HEK293 (cell line): ENCODE results near the gene ITGB3.
"Not testable (repeated sequence)": the region's sequence is repeated elsewhere in the genome, so short reads cannot be mapped to it uniquely, and the experiment has no call there.

Experiments used
- CTCF ChIA-PET: fragments of 350-600 bp; formaldehyde crosslinking; extraction: SDS; loops from one replicate; lab custom pipeline; 2021; ENCODE audit warnings: antibody characterized with exemption; lab: Yijun Ruan, JAX
- POLR2A ChIA-PET: fragments of 300-600 bp; formaldehyde crosslinking; extraction: SDS; loops from one replicate; lab custom pipeline; 2020; ENCODE audit warnings: antibody characterized with exemption, inconsistent platforms; lab: Yijun Ruan, JAX
- H3K27ac ChIP-seq: fragments of 200-500 bp; sonication (Bioruptor generic); 2 replicates; pipeline ENCODE4 v1.5.1; 2014; ENCODE audit warnings: low read depth, low read length, control low read depth, inconsistent platforms; ENCODE audit errors: extremely low read depth
- H3K36me3 ChIP-seq, 2 experiments: fragments of 200-500 bp in 1 of 2; sonication (Bioruptor generic) in 1 of 2; 1 replicate in 1 of 2; 2 replicates in 1 of 2; pipeline ENCODE4 v1.5.1; 2014 to 2017; ENCODE audit warnings: inconsistent platforms in 2 of 2, low read length in 2 of 2; ENCODE audit not compliant: control insufficient read depth in 2 of 2, insufficient read depth in 1 of 2
- H3K4me1 ChIP-seq: fragments of 200-500 bp; sonication (Bioruptor generic); 2 replicates; pipeline ENCODE4 v1.5.1; 2014; ENCODE audit warnings: mild to moderate bottlenecking, low read length, inconsistent platforms; ENCODE audit not compliant: control insufficient read depth, insufficient read depth
- H3K4me3 ChIP-seq: 2 replicates; pipeline ENCODE4 v1.5.1; 2011; ENCODE audit warnings: low read depth, mild to moderate bottlenecking, control low read depth, low read length, moderate library complexity
- H3K9me3 ChIP-seq: fragments of 200-500 bp; sonication (Bioruptor generic); 2 replicates; pipeline ENCODE4 v1.5.1; 2014; ENCODE audit warnings: low read depth, low read length, inconsistent platforms; ENCODE audit not compliant: control insufficient read depth, insufficient read depth
- BCL11A ChIP-seq: fragments of 450-650 bp; formaldehyde crosslinking; IDR thresholded peaks from 2 replicates; pipeline ENCODE4 v1.5.1; 2016; ENCODE audit warnings: low read depth, missing biosample characterization, missing genetic modification characterization
- FEZF1 ChIP-seq: fragments of 450-650 bp; formaldehyde crosslinking; IDR thresholded peaks from 2 replicates; pipeline ENCODE4 v1.5.1; 2016; ENCODE audit warnings: missing biosample characterization, missing genetic modification characterization
- GLIS1 ChIP-seq: fragments of 450-650 bp; formaldehyde crosslinking; IDR thresholded peaks from 2 replicates; pipeline ENCODE4 v1.5.1; 2016; ENCODE audit warnings: missing biosample characterization, missing genetic modification characterization
- KLF9 ChIP-seq: fragments of 450-650 bp; formaldehyde crosslinking; IDR thresholded peaks from 2 replicates; pipeline ENCODE4 v1.5.1; 2016; ENCODE audit warnings: missing biosample characterization, missing genetic modification characterization, low read depth
- MZF1 ChIP-seq: fragments of 450-650 bp; formaldehyde crosslinking; IDR thresholded peaks from 2 replicates; pipeline ENCODE4 v1.5.1; 2017; ENCODE audit warnings: missing biosample characterization, missing genetic modification characterization, borderline replicate concordance
- PATZ1 ChIP-seq: fragments of 450-650 bp; formaldehyde crosslinking; IDR thresholded peaks from 2 replicates; pipeline ENCODE4 v1.5.1; 2016; ENCODE audit warnings: missing biosample characterization, missing genetic modification characterization
- ZIC2 ChIP-seq: fragments of 450-650 bp; formaldehyde crosslinking; IDR thresholded peaks from 2 replicates; pipeline ENCODE4 v1.5.1; 2016; ENCODE audit warnings: missing biosample characterization, missing genetic modification characterization
- ZNF202 ChIP-seq: fragments of 450-650 bp; formaldehyde crosslinking; IDR thresholded peaks from 2 replicates; pipeline ENCODE4 v1.5.1; 2016; ENCODE audit warnings: missing biosample characterization, missing genetic modification characterization, borderline replicate concordance
- ZNF514 ChIP-seq: fragments of 450-650 bp; formaldehyde crosslinking; IDR thresholded peaks from 2 replicates; pipeline ENCODE4 v1.5.1; 2016; ENCODE audit warnings: missing biosample characterization, missing genetic modification characterization
- ZNF560 ChIP-seq: fragments of 450-650 bp; formaldehyde crosslinking; IDR thresholded peaks from 2 replicates; pipeline ENCODE4 v1.5.1; 2017; ENCODE audit warnings: missing biosample characterization, missing genetic modification characterization, borderline replicate concordance
- ZNF585B ChIP-seq: fragments of 450-650 bp; formaldehyde crosslinking; IDR thresholded peaks from 2 replicates; pipeline ENCODE4 v1.5.1; 2016; ENCODE audit warnings: missing biosample characterization, missing genetic modification characterization
- ZNF629 ChIP-seq: fragments of 450-650 bp; formaldehyde crosslinking; IDR thresholded peaks from 2 replicates; pipeline ENCODE4 v1.5.1; 2017; ENCODE audit warnings: missing biosample characterization, missing genetic modification characterization
- ZSCAN4 ChIP-seq: fragments of 450-650 bp; formaldehyde crosslinking; IDR thresholded peaks from 2 replicates; pipeline ENCODE4 v1.5.1; 2017; ENCODE audit warnings: missing biosample characterization, missing genetic modification characterization
- TF ChIP-seq, protein P1 (sequence below): fragments of 450-650 bp; formaldehyde crosslinking; IDR thresholded peaks from 2 replicates; pipeline ENCODE4 v1.5.1; 2017; ENCODE audit warnings: missing biosample characterization, missing genetic modification characterization

The ITGB3 gene

DNA sequence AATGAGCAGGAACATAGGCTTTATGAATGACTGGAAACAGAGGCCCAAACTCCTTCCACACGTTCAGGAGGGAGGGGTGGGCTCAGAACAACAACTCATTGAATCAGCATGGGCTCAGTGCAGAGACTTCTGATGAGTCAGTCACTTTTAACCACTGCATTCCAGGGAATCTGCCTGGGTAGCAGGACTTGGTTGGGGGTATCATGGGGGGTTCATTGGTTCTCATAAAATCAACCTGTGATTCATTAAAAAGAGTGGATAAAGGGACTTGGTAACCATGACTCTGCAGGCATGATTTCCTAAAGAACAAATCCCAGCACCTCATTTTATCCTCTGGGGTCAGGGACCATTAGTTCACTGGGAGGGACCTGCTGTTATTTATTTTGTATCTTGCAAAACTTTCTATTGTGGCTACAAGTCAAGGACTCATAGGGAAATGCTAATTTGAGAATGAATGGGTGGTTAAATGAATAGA is 13.8 kb downstream of the ITGB3 start:
- ChIA-PET POLR2A (no interaction called here), CTCF (no interaction called here)
- TF ChIP-seq, protein P1, sequence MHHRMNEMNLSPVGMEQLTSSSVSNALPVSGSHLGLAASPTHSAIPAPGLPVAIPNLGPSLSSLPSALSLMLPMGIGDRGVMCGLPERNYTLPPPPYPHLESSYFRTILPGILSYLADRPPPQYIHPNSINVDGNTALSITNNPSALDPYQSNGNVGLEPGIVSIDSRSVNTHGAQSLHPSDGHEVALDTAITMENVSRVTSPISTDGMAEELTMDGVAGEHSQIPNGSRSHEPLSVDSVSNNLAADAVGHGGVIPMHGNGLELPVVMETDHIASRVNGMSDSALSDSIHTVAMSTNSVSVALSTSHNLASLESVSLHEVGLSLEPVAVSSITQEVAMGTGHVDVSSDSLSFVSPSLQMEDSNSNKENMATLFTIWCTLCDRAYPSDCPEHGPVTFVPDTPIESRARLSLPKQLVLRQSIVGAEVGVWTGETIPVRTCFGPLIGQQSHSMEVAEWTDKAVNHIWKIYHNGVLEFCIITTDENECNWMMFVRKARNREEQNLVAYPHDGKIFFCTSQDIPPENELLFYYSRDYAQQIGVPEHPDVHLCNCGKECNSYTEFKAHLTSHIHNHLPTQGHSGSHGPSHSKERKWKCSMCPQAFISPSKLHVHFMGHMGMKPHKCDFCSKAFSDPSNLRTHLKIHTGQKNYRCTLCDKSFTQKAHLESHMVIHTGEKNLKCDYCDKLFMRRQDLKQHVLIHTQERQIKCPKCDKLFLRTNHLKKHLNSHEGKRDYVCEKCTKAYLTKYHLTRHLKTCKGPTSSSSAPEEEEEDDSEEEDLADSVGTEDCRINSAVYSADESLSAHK (tag by site-specific recombination): no peak
- TF ChIP-seq KLF9 (tag by site-specific recombination): no peak
- no peak for TF ChIP-seq BCL11A (tag by site-specific recombination)
- no peak for TF ChIP-seq ZNF202
- peak; percentile 89 for TF ChIP-seq ZIC2
- no peak for TF ChIP-seq ZSCAN4 (tag by site-specific recombination)
- TF ChIP-seq FEZF1 (tag by site-specific recombination): no peak
- no peak for TF ChIP-seq PATZ1 (tag by site-specific recombination)
- TF ChIP-seq ZNF514 (tag by site-specific recombination): no peak
- TF ChIP-seq GLIS1 (tag by site-specific recombination): peak; percentile 96
- TF ChIP-seq MZF1 (tag by site-specific recombination): no peak
- TF ChIP-seq ZNF629 (tag by site-specific recombination): no peak
- TF ChIP-seq ZNF560: no peak
- TF ChIP-seq, all 188 proteins: peak for 2
- Histone ChIP-seq H3K4me3 (no peak overlapping the region), H3K36me3 (no peaks in the 10 kb centered on the region), H3K4me1 (no peaks in the 10 kb centered on the region), H3K9me3 (no peaks in the 10 kb centered on the region), H3K27ac (no peak overlapping the region)

DNA sequence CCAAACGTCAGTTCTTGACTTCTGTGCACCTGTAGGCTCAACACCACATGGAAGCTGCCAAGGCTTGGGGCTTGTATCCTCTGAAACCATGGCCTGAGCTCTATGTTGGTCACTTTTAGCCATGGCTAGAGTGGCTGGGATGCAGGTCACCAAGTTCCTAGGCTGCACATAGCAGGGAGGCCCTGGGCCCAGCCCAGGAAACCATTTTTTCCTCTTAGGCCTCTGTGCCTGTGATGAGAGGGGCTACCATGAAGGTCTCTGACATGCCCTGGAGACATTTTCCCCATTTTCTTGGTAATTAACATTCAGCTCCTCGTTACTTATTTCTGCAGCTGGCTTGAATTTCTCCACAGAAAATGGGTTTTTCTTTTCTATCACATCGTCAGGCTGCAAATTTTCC is 15.3 kb downstream of the ITGB3 start:
- POLR2A ChIA-PET: not testable (repeated sequence)
- CTCF ChIA-PET: interaction anchor here (1.3 kb wide), 1 partner anchor 47 kb away, joined by 4 read pairs; no protein-coding TSS in a partner anchor

DNA sequence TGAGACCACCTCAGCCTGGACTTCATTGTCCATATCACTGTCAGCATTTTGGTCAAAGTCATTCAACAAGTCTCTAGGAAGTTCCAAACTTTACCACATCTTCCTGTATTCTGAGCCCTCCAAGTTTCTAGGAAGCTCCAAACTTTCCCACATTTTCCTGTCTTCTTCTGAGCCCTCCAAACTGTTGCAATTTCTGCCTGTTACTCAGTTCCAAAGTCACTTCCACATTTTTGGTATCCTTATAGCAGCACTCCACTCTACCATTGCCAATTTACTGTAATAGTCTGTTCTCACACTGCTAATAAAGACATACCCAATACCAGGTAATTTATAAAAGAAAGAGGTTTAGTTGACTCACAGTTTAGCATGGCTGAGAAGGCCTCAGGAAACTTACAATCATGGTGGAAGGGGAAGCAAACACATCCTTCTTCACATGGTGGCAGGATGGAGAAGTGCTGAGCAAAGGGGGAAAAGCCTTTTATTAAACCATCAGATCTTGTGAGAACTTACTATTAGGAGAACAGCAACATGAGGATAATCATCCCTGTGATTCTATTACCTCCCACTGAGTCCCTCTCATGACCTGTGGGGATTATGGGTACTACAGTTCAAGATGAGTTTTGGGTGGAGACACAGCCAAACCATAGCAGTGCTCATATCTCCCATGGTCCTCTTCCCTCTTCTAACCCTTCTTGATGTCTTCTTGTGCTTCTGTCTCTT is 16.1 kb downstream of the ITGB3 start:
- H3K9me3 ChIP-seq, H3K27ac ChIP-seq, H3K36me3 ChIP-seq, POLR2A ChIA-PET, H3K4me3 ChIP-seq, H3K4me1 ChIP-seq: not testable (repeated sequence)
- CTCF ChIA-PET: interaction anchor here (1.3 kb wide), 1 partner anchor 46 kb away, joined by 4 read pairs; no protein-coding TSS in a partner anchor

More for the DNA sequence above, 15.3 kb downstream of the ITGB3 start:
- not testable (repeated sequence) for H3K4me3 ChIP-seq, H3K36me3 ChIP-seq, H3K4me1 ChIP-seq, H3K27ac ChIP-seq, H3K9me3 ChIP-seq
- TF ChIP-seq ZNF585B (tag by site-specific recombination): peak; percentile 94
